Omental fat pad (tissue), 4 donors: Measurements from ENCODE around the gene PPP1R27. TPM values are rescaled to one million over a fixed set of nuclear protein-coding genes. Genes with fewer than 3 reads are reported as not detected.

Source experiments
- ATAC-seq: fragments of 150-250 bp; one replicate; pipeline ENCODE4 v1.9.1; 2016; ENCODE audit warnings: mild to moderate bottlenecking, moderate library complexity; ENCODE audit not compliant: low FRiP score
- DNase-seq: peaks from one replicate; pipeline ENCODE4 v3.0.0-alpha.2; 2019; ENCODE audit warnings: low spot score
- CTCF ChIP-seq, 3 donors: fragments of 450-650 bp; IDR thresholded peaks; one replicate each; pipeline ENCODE4 v1.5.1; 2016 to 2017; ENCODE audit warnings: antibody characterized with exemption in 3 of 3, mild to moderate bottlenecking in 3 of 3, moderate library complexity in 2 of 3
- total RNA-seq, 4 donors: library from RNA; depleted of rRNA; stranded (reverse); fragments of >200 nt; gene quantifications; one replicate each; pipeline ENCODE4 v1.1.0, GENCODE V29; 2016

The PPP1R27 gene
- total RNA-seq, 4 donors from 2014 or later, result 0.65 TPM; not detected in 3

- no peak for TF ChIP-seq CTCF (IDR thresholded peaks at IDR 0.05)
- peak; percentile 42 for DNase-seq
- no peak for ATAC-seq
Measured at GRCh38 chr17:81870131-81870980, 35.5 kb upstream of the PPP1R27 start.

GRCh38 chr17:81869221-81870130, 34.6 kb upstream of the PPP1R27 start:
- ATAC-seq (no peak), DNase-seq (no peak)
- peak in 2 of 3 donors; percentile 66 to 88 for TF ChIP-seq CTCF (IDR thresholded peaks at IDR 0.05)

GRCh38 chr17:81868674-81869220, 33.9 kb upstream of the PPP1R27 start:
- TF ChIP-seq CTCF (IDR thresholded peaks at IDR 0.05), result no peak
- ATAC-seq, result peak; percentile 15
- no peak for DNase-seq

- DNase-seq, result no peak
- TF ChIP-seq CTCF (IDR thresholded peaks at IDR 0.05), result no peak
- ATAC-seq, result no peak
Measured at GRCh38 chr17:81867991-81868673, 33.3 kb upstream of the PPP1R27 start.

GRCh38 chr17:81867170-81867990, 32.5 kb upstream of the PPP1R27 start:
- TF ChIP-seq CTCF (IDR thresholded peaks at IDR 0.05), result no peak
- ATAC-seq, result no peak
- no peak for DNase-seq
